MM.1S (cell line): Measurements from ENCODE around the gene PAPOLB.

Experiments used
- EZH2 ChIP-seq: fragments of 300-600 bp; sonication (generic); optimal IDR thresholded peaks from 2 replicates; pipeline ENCODE3; 2017; ENCODE audit warnings: low read depth, mild to moderate bottlenecking, antibody characterized with exemption, low read length, mixed read lengths
- EZH2phosphoT487 ChIP-seq: fragments of 300-600 bp; sonication (generic); IDR thresholded peaks from 2 replicates; pipeline ENCODE4 v1.6.1; 2018; ENCODE audit warnings: antibody characterized with exemption, low read length
- TF ChIP-seq, protein P1 (sequence below): fragments of 300-600 bp; sonication (generic); IDR thresholded peaks from 2 replicates; pipeline ENCODE4 v1.5.1; 2016; ENCODE audit warnings: antibody characterized with exemption, low read length, mixed read lengths

DNA sequence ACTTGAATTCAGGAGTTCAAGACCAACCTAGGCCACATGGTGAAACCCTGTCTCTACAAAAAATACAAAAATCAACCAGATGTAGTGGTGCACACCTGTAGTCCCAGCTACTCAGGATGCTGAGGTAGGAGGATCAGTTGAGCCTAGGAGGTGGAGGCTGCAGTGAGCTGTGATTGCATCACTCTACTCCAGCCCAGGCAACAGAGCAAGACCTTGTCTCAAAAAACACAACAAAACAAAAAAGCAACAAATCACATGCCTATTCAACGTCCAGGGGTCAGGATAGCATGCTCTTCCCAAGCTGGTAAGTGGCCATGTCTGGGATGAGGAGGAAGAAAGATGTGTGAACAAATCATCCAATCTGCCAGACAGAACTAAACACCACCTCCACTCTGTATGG, 27.9 kb upstream of the PAPOLB start:
- TF ChIP-seq, protein P1, sequence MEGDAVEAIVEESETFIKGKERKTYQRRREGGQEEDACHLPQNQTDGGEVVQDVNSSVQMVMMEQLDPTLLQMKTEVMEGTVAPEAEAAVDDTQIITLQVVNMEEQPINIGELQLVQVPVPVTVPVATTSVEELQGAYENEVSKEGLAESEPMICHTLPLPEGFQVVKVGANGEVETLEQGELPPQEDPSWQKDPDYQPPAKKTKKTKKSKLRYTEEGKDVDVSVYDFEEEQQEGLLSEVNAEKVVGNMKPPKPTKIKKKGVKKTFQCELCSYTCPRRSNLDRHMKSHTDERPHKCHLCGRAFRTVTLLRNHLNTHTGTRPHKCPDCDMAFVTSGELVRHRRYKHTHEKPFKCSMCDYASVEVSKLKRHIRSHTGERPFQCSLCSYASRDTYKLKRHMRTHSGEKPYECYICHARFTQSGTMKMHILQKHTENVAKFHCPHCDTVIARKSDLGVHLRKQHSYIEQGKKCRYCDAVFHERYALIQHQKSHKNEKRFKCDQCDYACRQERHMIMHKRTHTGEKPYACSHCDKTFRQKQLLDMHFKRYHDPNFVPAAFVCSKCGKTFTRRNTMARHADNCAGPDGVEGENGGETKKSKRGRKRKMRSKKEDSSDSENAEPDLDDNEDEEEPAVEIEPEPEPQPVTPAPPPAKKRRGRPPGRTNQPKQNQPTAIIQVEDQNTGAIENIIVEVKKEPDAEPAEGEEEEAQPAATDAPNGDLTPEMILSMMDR, result no peak
- TF ChIP-seq EZH2 (no peak), EZH2phosphoT487 (no peak)
